Activated CD4-positive, alpha-beta memory T cell treated with anti-CD3 and anti-CD28 coated beads for 36 hours (primary cell): ENCODE data around the gene MCF2L2. TPM values are rescaled to one million over a fixed set of nuclear protein-coding genes. Genes with fewer than 3 reads are reported as not detected.

Experiments used
- CTCF ChIA-PET: fragments of 350-600 bp; sonication (Branson Sonifier 250); formaldehyde crosslinking; loops from one replicate; lab custom pipeline; 2021; ENCODE audit warnings: antibody characterized with exemption, inconsistent platforms; lab: Charles Lee
- POLR2A ChIA-PET: fragments of 350-600 bp; sonication (Branson Sonifier 250); formaldehyde crosslinking; loops from one replicate; lab custom pipeline; 2021; ENCODE audit warnings: antibody characterized with exemption; lab: Charles Lee
- DNase-seq: peaks from one replicate; pipeline ENCODE4 v3.0.0-alpha.2; 2020
- H3K27ac Mint-ChIP-seq: one replicate; pipeline ENCODE4 v1.8.0; 2021; ENCODE audit warnings: mixed read lengths
- H3K27me3 Mint-ChIP-seq: one replicate; pipeline ENCODE4 v1.8.0; 2021; ENCODE audit warnings: mixed read lengths
- H3K36me3 Mint-ChIP-seq: one replicate; pipeline ENCODE4 v1.8.0; 2021; ENCODE audit warnings: mixed read lengths
- H3K4me1 Mint-ChIP-seq: one replicate; pipeline ENCODE4 v1.8.0; 2021; ENCODE audit warnings: low read depth, mixed read lengths
- H3K4me3 Mint-ChIP-seq: one replicate; pipeline ENCODE4 v1.8.0; 2021; ENCODE audit warnings: mild to moderate bottlenecking, mixed read lengths
- H3K9me3 Mint-ChIP-seq: one replicate; pipeline ENCODE4 v1.8.0; 2021; ENCODE audit warnings: mixed read lengths
- intact Hi-C: fragments of 100-400 bp; cut with micrococcal nuclease; formaldehyde crosslinking; loops from one replicate; pipeline ENCODE4 v1.15.1; 2023
- total RNA-seq, 2 experiments: library from RNA; stranded (reverse); gene quantifications; one replicate each; pipeline ENCODE4 v1.2.3, GENCODE V29; 2021

MCF2L2 gene
- total RNA-seq, 2 experiments from 2014 or later: 3.9 to 4.7 TPM

- Mint-ChIP-seq H3K4me3 (no peak overlapping the region), H3K27ac (peak overlapping the region; percentile 28), H3K9me3 (peaks cover 34% of the 10 kb centered on the region), H3K36me3 (peaks cover 32% of the 10 kb centered on the region), H3K27me3 (no peaks in the 10 kb centered on the region), H3K4me1 (peaks cover 46% of the 10 kb centered on the region)
- intact Hi-C loops: no loop called here
- DNase-seq: no peak
- POLR2A ChIA-PET: interaction anchor here (0.6 to 1.5 kb wide), 3 partner anchors 57 to 77 kb away, joined by 3 to 6 read pairs (median 4); no protein-coding TSS in a partner anchor
- CTCF ChIA-PET: interaction anchor here (0.7 to 1.3 kb wide), 4 partner anchors 19 to 86 kb away, joined by 3 to 4 read pairs (median 3); no protein-coding TSS in a partner anchor
Measured at GRCh38 chr3:183208800-183209199, 219.6 kb downstream of the MCF2L2 start.

GRCh38 chr3:183208260-183208659 lies 220.2 kb downstream of the MCF2L2 start:
- intact Hi-C loops: no loop called here
- Mint-ChIP-seq H3K27me3 (no peaks in the 10 kb centered on the region), H3K4me1 (peaks cover 46% of the 10 kb centered on the region), H3K4me3 (no peak overlapping the region), H3K9me3 (peaks cover 40% of the 10 kb centered on the region), H3K36me3 (peaks cover 38% of the 10 kb centered on the region), H3K27ac (peak overlapping the region; percentile 67)
- ChIA-PET POLR2A (interaction anchor here (0.6 to 1.5 kb wide), 3 partner anchors 58 to 78 kb away, joined by 3 to 6 read pairs (median 4); no protein-coding TSS in a partner anchor), CTCF (interaction anchor here (0.7 to 2.7 kb wide), 6 partner anchors 20 to 178 kb away, joined by 3 to 11 read pairs (median 3); no protein-coding TSS in a partner anchor)
- peak; percentile 22 for DNase-seq

DNA sequence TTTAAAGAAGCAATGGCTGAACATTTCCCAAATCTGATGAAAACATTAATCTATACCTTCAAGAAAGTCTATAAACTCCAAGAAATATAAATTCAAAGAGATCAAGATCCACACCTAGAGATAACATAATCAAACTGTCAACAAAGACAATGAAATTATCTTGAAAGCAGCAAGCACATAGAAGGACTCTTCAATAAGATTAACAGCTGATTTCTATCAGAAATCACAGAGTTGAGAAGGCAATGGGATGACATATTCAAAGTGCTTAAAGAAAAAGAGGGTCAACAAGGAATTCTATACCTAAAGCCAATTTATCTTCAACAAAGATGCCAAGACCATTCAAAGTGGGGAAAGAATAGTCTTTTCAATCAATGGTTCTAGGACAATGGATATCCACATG lies 224.7 kb downstream of the MCF2L2 start:
- CTCF ChIA-PET: no interaction called here
- H3K4me1 Mint-ChIP-seq: peaks cover 34% of the 10 kb centered on the region
- POLR2A ChIA-PET: no interaction called here
- no peak overlapping the region for H3K4me3 Mint-ChIP-seq
- H3K27ac Mint-ChIP-seq: no peak overlapping the region
- peaks cover 25% of the 10 kb centered on the region for H3K9me3 Mint-ChIP-seq
- no peaks in the 10 kb centered on the region for H3K27me3 Mint-ChIP-seq
- peaks cover 22% of the 10 kb centered on the region for H3K36me3 Mint-ChIP-seq
- intact Hi-C loops: no loop called here
- no peak for DNase-seq

GRCh38 chr3:183202004-183202722 lies 226.3 kb downstream of the MCF2L2 start:
- no peaks in the 10 kb centered on the region for H3K27me3 Mint-ChIP-seq
- intact Hi-C loops: loop anchor here (1.0 kb wide), 1 partner anchor 9 kb away; no protein-coding TSS in a partner anchor
- peak overlapping the region; percentile 58 for H3K27ac Mint-ChIP-seq
- H3K36me3 Mint-ChIP-seq: peaks cover 18% of the 10 kb centered on the region
- CTCF ChIA-PET: no interaction called here
- H3K4me1 Mint-ChIP-seq: peaks cover 19% of the 10 kb centered on the region
- H3K4me3 Mint-ChIP-seq: peak overlapping the region; percentile 49
- POLR2A ChIA-PET: no interaction called here
- peaks cover 16% of the 10 kb centered on the region for H3K9me3 Mint-ChIP-seq
- DNase-seq: peak; percentile 47

DNA sequence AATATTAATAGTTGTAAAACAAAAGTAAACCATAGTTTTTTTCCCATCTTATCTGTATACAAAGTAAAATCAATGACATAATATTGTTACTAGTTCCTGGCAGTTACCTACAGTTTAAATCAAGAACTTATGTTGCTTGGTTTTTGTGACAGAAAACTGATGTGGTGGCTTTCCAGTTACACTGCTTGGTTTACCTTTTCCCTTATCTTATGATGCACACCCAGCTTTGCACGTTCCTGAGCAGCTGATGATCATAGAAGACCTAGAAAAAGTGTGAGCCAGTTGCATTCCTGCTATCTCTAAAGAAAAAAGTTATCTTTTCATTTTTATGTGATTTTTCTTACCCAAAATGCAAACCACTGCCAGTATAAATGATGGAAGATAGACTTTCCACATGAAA lies 229.5 kb downstream of the MCF2L2 start:
- peaks cover 14% of the 10 kb centered on the region for H3K4me1 Mint-ChIP-seq
- intact Hi-C loops: no loop called here
- peaks cover 10% of the 10 kb centered on the region for H3K9me3 Mint-ChIP-seq
- H3K27ac Mint-ChIP-seq: no peak overlapping the region
- H3K27me3 Mint-ChIP-seq: no peaks in the 10 kb centered on the region
- H3K36me3 Mint-ChIP-seq: peaks cover 14% of the 10 kb centered on the region
- POLR2A ChIA-PET: no interaction called here
- CTCF ChIA-PET: interaction anchor here (1.7 kb wide), 1 partner anchor 14 kb away, joined by 5 read pairs; no protein-coding TSS in a partner anchor
- H3K4me3 Mint-ChIP-seq: no peak overlapping the region
- DNase-seq: no peak

- no peak for DNase-seq
- Mint-ChIP-seq H3K27ac (no peak overlapping the region), H3K4me1 (peaks cover 14% of the 10 kb centered on the region), H3K36me3 (peaks cover 8% of the 10 kb centered on the region), H3K4me3 (no peak overlapping the region), H3K9me3 (peaks cover 3% of the 10 kb centered on the region), H3K27me3 (no peaks in the 10 kb centered on the region)
- CTCF ChIA-PET: no interaction called here
- intact Hi-C loops: no loop called here
- POLR2A ChIA-PET: no interaction called here
Measured at GRCh38 chr3:183197734-183198133, 230.7 kb downstream of the MCF2L2 start.

DNA sequence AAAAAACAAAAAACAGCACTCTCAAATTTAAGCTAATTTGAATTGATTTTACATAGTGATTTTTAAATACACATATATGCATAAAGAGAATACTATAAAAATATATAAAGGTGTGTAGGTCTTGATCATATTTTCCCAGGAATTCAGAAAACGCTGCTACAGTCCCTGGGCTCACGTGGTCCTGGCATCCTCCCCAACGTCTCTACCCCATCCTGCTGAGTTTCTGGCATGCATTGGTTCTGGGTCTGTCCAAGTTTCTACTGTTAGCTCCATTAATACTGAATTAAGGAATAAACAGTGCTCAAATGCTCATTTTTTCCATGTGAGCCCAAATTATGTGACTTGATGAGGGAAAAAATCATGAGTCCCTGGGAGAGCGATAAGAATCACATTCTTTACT lies 233.2 kb downstream of the MCF2L2 start:
- CTCF ChIA-PET: no interaction called here

DNA sequence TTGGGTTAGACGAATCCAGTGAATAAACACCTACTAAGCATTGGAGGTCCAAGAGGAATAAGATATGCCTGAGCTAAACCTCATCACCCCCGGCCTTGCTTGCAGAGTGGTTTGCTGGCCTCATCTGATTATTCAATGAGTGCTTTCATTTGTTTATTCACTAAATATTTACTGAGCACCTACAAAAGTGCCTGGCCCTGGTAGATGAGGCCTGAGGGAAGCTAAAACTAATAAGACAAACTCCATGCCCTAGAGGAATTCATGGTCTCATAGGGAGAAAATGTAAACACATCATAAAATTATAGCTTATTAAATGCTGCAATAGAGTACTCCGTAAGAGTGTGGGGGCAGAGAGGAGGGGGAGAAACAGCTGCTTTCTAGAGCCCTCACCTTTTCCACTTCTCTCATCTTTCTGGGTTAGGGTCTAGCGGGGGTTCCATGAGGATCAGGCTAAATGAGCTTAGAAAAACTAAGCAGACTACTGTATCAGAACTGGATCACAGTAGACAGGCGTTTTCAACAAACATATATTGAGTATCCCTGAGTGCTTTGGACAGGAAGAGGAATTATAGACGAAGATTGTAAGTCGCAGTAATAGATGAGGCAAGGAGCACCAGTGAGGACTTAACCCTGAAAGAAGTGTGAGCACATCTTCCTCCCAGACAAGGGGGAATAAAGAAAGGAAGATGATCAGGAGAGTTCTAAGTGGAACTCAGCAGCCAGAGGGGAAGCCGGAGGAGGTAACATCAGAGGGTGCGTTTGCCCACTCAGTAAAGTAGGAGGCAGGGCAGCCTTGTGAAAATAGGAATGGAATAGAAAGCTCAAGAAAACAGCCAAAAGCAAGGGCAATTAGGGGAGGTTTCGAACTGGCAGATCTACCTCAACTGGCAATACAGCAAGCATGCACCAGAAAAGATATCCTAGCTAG lies 234.4 kb downstream of the MCF2L2 start:
- no peak for DNase-seq
- Mint-ChIP-seq H3K4me3 (no peak overlapping the region), H3K27ac (no peak overlapping the region), H3K36me3 (no peaks in the 10 kb centered on the region), H3K27me3 (no peaks in the 10 kb centered on the region), H3K4me1 (no peaks in the 10 kb centered on the region), H3K9me3 (no peaks in the 10 kb centered on the region)
- POLR2A ChIA-PET: no interaction called here
- CTCF ChIA-PET: interaction anchor here (0.7 to 2.1 kb wide), 4 partner anchors 10 to 190 kb away, joined by 3 to 11 read pairs (median 5); no protein-coding TSS in a partner anchor
- intact Hi-C loops: no loop called here

More for the DNA sequence above, 233.2 kb downstream of the MCF2L2 start:
- Mint-ChIP-seq H3K36me3 (no peaks in the 10 kb centered on the region), H3K9me3 (no peaks in the 10 kb centered on the region), H3K4me1 (no peaks in the 10 kb centered on the region), H3K27ac (no peak overlapping the region), H3K27me3 (no peaks in the 10 kb centered on the region), H3K4me3 (no peak overlapping the region)
- intact Hi-C loops: no loop called here
- DNase-seq: no peak
- POLR2A ChIA-PET: no interaction called here

- Mint-ChIP-seq H3K4me1 (no peaks in the 10 kb centered on the region), H3K27ac (no peak overlapping the region), H3K36me3 (no peaks in the 10 kb centered on the region), H3K4me3 (no peak overlapping the region), H3K9me3 (no peaks in the 10 kb centered on the region), H3K27me3 (no peaks in the 10 kb centered on the region)
- intact Hi-C loops: no loop called here
- ChIA-PET CTCF (interaction anchor here (1.9 to 2.1 kb wide), 2 partner anchors 9 to 190 kb away, joined by 5 to 11 read pairs; no protein-coding TSS in a partner anchor), POLR2A (no interaction called here)
- DNase-seq: no peak
Measured at GRCh38 chr3:183192650-183193300, 235.6 kb downstream of the MCF2L2 start.

GRCh38 chr3:183189641-183190040 lies 238.8 kb downstream of the MCF2L2 start:
- DNase-seq: no peak
- Mint-ChIP-seq H3K9me3 (no peaks in the 10 kb centered on the region), H3K4me3 (no peak overlapping the region), H3K4me1 (peaks cover 10% of the 10 kb centered on the region), H3K36me3 (no peaks in the 10 kb centered on the region), H3K27me3 (no peaks in the 10 kb centered on the region), H3K27ac (no peak overlapping the region)
- ChIA-PET POLR2A (no interaction called here), CTCF (no interaction called here)
- intact Hi-C loops: loop anchor here (5.0 kb wide), 1 partner anchor 98 kb away; no protein-coding TSS in a partner anchor

DNA sequence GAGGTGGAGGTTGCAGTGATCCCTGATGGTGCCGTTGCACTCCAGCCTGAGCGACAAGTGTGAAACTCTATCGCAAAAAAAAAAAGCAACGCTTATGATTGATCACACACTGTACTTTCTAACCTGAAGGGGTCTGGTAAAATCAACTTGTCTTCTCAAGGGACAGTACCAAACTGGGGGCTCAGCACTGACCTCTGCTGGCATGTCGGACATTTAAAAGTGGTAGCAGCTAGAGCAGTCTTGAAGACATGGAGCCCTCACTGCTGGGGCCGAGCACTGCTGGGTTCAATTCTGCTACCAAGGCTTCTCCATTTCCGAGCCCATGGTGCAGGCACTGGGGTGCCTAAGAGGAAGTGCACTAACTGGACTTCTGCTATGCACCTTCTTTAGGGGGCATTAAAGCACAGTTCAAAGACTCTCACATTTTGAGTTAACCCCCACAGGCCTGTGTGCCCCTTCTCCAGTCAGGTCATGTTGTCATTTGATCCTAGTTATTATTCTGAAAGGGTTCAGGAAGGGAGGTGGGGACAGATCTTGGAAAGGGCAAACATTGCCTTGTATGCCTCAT lies 239.4 kb downstream of the MCF2L2 start:
- H3K4me3 Mint-ChIP-seq: no peak overlapping the region
- no peaks in the 10 kb centered on the region for H3K27me3 Mint-ChIP-seq
- peak; percentile 55 for DNase-seq
- no peaks in the 10 kb centered on the region for H3K36me3 Mint-ChIP-seq
- no peak overlapping the region for H3K27ac Mint-ChIP-seq
- H3K4me1 Mint-ChIP-seq: peaks cover 10% of the 10 kb centered on the region
- no peaks in the 10 kb centered on the region for H3K9me3 Mint-ChIP-seq
- POLR2A ChIA-PET: no interaction called here
- CTCF ChIA-PET: interaction anchor here (0.7 to 7.2 kb wide), 4 partner anchors 67 to 689 kb away, joined by 3 to 275 read pairs (median 5); no protein-coding TSS in a partner anchor
- intact Hi-C loops: loop anchor here (5.0 kb wide), 1 partner anchor 98 kb away; no protein-coding TSS in a partner anchor
